CD4-positive, alpha-beta T cell treated with Interleukin-15 for 4 hours (primary cell): ENCODE data around the gene SCAF8.
A peak's percentile ranks its signal among the peaks of the same experiment; 100 is the strongest.

Source experiments
- DNase-seq: peaks from one replicate; pipeline ENCODE4 v3.0.0-alpha.2; 2020; ENCODE audit warnings: low spot score

Gene SCAF8

GRCh38 chr6:154839546-154839945 is 106.3 kb downstream of the SCAF8 start:
- DNase-seq: no peak

- DNase-seq: no peak
Observed at GRCh38 chr6:154840363-154840762, 107.1 kb downstream of the SCAF8 start.

DNA sequence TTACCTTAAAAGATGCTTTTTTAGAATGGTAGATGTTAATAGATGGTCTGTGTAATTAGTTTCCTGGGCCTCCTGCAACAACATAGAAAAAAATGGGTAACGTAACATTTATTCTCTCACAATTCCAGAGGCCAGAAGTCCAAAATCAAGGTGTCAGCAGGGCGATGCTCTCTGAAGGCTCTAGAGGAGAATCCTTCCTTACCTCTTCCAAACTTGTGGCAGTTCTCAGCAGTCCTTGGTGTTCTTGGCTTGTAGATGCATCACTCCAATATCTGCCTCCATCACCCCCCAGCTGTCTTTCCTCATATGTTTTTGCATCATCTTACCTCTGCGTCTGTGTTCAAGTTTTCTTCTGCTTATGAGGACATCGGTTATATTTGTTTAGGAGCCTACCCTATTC is 107.9 kb downstream of the SCAF8 start:
- no peak for DNase-seq

GRCh38 chr6:154842833-154843232 is 109.6 kb downstream of the SCAF8 start:
- no peak for DNase-seq

DNA sequence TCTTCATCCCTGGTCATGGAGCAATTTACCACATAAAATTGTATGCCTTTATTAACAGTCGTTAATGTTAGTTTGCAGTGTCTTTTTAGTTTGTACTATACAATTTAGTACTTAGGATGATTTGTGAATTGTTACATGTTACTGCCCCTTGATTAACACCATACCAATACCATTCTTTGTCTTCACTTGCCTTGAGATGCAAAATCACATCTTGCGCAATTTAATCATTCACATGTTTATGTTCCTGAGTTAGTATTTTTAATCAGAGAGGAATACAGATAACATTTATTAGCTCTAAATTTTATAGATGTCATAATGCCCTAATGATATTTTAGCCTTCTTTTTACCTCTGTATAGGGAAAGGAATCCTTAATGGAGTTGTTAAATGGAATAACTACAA is 114.1 kb downstream of the SCAF8 start:
- DNase-seq: no peak

- no peak for DNase-seq
Observed at GRCh38 chr6:154848580-154848979, 115.4 kb downstream of the SCAF8 start.

- DNase-seq: no peak
Observed at GRCh38 chr6:154849475-154849874, 116.3 kb downstream of the SCAF8 start.

GRCh38 chr6:154852687-154853086 is 119.5 kb downstream of the SCAF8 start:
- DNase-seq: no peak

GRCh38 chr6:154857529-154857928 is 124.3 kb downstream of the SCAF8 start:
- no peak for DNase-seq

DNA sequence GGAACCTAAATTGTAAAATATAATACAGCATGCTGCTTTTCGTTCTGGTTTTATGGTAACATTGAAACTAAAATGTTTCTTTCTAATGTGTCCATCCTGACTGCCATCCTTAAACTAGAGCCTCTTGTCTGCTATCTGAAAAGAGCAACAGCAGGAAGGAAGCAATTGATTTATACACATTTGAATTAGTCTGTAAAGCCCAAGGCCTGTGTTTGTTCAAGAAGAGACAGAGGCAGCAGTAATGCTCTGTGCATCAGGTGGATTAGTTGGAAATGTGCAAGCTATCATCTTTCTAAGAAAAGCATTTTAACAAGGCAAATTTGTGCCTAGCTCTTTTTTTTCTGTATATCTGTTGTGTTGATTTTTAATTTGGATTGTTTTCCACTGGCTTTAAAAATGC is 128.6 kb downstream of the SCAF8 start:
- DNase-seq: no peak

DNA sequence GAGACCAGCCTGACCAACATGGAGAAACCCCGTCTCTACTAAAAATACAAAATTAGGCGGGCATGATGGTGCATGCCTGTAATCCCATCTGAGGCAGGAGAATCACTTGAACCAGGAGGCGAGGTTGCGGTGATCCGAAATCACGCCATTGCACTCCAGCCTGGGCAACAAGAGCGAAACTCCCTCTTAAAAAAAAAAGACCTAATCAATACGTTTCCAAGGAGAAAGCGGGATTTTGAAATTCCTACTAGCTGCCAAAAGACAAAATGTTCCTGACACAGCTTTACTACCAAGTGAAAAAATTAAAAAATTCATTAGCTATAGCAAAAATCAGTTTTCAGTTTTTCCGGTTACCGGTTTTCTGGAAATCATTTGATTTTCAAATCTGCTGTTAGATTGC is 129.3 kb downstream of the SCAF8 start:
- no peak for DNase-seq

DNA sequence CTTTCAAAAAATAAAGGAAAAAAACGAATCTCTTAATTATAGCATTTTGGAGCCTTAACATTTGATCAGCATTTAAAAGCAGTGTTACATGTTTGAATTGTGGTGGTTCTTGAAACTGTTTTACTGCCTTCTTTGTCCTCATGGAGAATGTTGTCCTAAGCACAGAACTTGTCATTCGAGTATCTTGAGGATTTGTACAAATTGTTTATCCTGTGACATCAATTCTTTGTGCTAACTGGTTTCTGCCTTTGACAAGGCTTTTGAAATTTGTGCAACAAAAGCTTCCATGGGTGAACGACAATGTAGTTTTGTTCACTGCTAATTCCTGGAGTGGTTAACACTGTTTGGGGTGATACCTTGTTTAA is 130.8 kb downstream of the SCAF8 start:
- no peak for DNase-seq

DNA sequence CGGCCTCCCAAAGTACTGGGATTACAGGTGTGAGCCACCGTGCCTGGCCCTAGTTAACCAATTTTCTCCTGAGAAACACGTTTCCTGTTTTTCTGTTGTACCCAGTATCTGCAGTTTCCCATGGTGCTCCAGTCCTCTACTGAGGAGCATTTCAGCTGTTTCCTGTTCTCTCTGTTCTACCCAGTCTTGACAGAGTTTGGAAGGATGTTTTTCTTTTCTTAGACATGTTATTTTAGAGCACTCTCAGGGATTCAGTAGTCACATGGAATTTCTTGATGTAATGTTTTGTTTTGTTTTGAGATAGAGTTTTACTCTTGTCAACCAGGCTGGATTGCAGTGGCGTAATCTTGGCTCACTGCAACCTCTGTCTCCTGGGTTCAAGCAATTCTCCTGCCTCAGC is 132.1 kb downstream of the SCAF8 start:
- no peak for DNase-seq

DNA sequence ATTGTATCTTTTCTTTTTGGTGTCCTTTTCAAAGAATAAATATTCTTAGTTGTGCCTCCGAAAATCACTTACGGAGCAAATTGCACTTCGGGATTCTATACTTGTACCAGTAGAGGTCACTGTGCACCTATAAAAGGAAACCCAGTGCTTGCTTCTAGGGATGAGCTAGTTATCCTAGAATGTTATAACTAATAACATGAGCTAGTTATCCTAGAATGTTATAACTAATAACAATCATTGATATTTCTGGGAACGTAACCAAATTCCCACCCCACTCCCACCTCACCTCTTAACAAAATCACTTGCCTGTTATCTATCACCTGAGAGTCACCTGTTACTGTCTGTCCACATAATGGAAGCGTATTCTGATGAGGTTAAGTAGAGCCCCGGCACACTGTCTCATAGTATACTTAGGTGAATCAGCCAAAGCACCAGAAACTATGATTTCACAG is 135.0 kb downstream of the SCAF8 start:
- DNase-seq: peak; percentile 7

DNA sequence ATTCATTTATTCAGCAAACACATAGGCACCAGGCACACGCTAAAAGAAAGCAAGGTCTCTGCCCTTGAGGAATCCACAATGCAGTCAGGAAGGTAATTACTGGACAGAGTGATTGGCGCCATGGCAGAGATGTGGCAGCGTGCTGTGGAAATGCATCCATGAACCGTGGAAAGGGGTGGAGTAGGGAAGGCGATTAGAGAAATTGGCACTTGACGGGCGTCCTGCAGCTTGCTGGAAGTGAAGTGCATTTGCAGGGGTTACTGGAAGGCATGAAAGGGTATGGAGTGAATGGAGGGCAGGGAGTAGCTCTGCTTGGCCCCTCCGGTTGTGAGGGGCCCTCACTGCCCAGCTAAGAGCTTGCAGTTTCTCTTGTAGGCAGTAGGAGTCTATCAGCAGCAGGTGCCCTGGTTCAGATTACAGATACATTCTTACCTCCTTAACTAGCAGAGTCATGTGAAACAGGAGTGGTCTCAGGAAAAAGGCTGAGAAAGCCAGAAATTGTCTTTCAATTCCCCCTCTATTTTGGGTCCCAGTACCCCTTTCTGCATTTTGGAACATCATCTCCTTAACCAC is 139.4 kb downstream of the SCAF8 start:
- no peak for DNase-seq

DNA sequence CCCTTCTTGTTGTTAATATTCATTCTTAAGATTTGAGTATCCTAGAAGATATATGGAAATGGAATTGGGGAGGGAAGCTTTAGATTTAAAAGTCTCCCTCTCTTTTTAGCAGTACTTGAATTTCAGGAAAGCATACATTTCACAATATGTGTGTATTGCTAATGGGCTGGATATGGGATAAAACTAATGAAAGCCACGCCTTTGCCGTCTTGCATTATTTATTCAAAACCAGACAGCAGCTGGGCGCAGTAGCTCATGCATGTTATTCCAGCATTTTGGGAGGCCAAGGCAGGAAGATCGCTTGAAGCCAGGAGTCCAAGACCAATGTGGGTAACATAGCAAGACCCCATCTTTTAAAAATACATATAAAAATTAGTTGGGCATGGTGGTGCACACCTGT is 140.3 kb downstream of the SCAF8 start:
- no peak for DNase-seq

DNA sequence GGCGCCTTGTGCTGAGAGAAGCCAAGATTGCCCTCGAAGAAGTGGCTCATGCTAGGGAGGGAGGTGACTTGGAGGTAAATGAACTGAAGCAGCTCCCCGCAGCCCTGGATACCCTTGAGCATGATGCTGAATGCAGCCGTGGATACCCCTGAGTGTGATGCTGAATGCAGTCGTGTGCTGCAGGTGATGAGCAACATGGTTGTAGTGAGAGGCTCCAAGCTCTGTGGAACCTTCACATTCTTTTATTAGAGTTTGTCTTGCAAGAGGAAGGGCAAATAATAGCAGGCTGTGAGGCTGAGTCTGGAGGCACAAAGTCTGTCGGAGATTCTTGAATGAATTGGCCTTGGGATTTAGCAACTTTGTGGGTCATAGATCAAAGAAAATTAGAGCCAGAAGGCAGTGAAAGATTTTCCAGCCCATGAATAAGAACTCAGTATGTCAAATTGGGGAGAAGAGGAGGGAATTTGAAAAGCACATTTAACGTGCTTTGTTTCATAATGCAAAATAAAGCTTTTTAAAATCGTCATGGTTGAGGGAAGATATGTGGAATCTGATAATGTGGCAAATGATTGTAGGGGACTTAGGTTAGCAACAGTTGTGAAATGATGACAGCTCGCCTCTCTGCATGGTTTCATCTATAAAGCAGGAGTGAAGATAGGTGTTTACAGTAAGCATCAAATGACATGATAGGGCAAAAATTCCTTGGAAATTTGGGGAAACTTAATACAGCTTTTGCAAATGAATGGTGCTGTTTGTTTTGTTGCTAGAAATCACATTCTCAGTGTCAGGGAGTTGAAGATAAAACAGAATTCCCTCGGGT is 141.8 kb downstream of the SCAF8 start:
- DNase-seq: no peak

DNA sequence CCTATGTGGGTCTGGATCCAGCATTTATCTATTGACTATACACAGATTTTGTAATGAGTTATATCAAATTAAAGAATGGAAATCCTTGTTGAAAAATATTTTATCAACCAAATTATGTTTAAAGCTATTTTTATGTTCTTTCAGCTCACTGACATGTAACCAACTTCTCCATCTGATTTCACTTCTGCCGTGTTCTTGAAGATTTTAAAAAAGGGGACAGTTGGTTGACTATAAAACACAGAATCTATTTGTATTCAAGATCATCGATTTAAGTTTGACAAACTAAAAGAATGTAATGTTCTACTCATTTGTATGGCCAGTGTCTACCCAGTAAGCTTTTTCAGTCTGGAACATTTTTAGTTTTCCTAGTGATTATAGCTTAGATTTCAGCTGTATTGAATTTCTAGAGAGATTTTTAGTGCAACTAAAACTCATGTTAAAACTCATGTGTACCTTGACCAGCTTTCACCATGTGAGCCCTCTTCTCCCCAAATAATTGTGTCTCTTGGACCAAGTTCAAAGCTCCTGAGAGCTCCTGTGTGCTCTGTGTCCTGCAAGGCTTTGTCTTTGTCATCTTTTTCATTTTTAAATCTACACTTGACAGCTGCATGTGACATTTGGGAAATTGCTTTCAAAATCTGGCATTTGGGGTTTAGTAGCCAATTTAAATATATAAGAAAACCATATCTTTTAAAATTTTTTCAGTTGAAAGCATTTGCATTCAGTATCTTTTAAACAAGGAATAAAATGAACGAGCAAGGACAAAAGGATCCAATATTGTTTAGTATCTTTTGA is 143.5 kb downstream of the SCAF8 start:
- DNase-seq: no peak

- no peak for DNase-seq
Observed at GRCh38 chr6:154878871-154879491, 145.8 kb downstream of the SCAF8 start.

DNA sequence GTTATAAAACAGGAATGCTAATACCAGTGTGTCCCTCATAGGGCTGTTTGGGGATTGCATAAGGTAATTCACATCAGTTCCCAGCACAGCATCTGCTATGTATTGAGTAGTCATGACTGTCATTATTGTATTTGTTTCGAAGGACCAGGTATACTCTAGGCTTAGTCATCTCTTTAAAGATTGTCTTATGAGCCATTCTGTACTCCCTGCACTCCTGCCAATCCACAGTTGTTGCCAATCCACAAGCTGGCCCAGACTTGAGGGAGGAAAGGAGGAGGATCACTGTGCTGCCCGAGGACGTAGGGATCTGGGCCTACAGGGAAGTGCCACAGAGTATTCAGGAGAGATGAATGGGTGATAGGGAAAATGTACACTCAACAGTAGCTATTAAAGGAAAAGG is 148.9 kb downstream of the SCAF8 start:
- DNase-seq: no peak
